Measurements from ENCODE around the gene PRADC1.

Gene PRADC1

GRCh38 chr2:73246850-73247249, 13.8 kb upstream of the PRADC1 start:
- no peak for TF ChIP-seq CTCF (IDR thresholded peaks at IDR 0.05; ENCODE audit: insufficient read depth, low read depth, low read length, missing control alignments)
- H3K4me3 ChIP-seq (ENCODE audit: low read depth, low read length) = no peak overlapping the region
- no peak for DNase-seq (ENCODE audit: low read depth)

- H3K4me3 ChIP-seq (ENCODE audit: low read depth, low read length) = no peak overlapping the region
- TF ChIP-seq CTCF (IDR thresholded peaks at IDR 0.05; ENCODE audit: insufficient read depth, low read depth, low read length, missing control alignments) = no peak
- DNase-seq (ENCODE audit: low read depth) = no peak
Observed at GRCh38 chr2:73244580-73244979, 11.5 kb upstream of the PRADC1 start.

GRCh38 chr2:73243884-73244570, 11.0 kb upstream of the PRADC1 start:
- no peak for DNase-seq (ENCODE audit: low read depth)
- no peak for TF ChIP-seq CTCF (IDR thresholded peaks at IDR 0.05; ENCODE audit: insufficient read depth, low read depth, low read length, missing control alignments)
- H3K4me3 ChIP-seq (ENCODE audit: low read depth, low read length) = no peak overlapping the region

- TF ChIP-seq CTCF (IDR thresholded peaks at IDR 0.05; ENCODE audit: insufficient read depth, low read depth, low read length, missing control alignments) = no peak
- DNase-seq (ENCODE audit: low read depth) = no peak
- no peak overlapping the region for H3K4me3 ChIP-seq (ENCODE audit: low read depth, low read length)
Observed at GRCh38 chr2:73239776-73240175, 6.7 kb upstream of the PRADC1 start.

- no peak for DNase-seq (ENCODE audit: low read depth)
- H3K4me3 ChIP-seq (ENCODE audit: low read depth, low read length) = no peak overlapping the region
- TF ChIP-seq CTCF (IDR thresholded peaks at IDR 0.05; ENCODE audit: insufficient read depth, low read depth, low read length, missing control alignments) = no peak
Observed at GRCh38 chr2:73238976-73239375, 5.9 kb upstream of the PRADC1 start.

GRCh38 chr2:73238149-73238548, 5.1 kb upstream of the PRADC1 start:
- TF ChIP-seq CTCF (IDR thresholded peaks at IDR 0.05; ENCODE audit: insufficient read depth, low read depth, low read length, missing control alignments) = no peak
- no peak for DNase-seq (ENCODE audit: low read depth)

GRCh38 chr2:73237168-73237567, 4.1 kb upstream of the PRADC1 start:
- DNase-seq (ENCODE audit: low read depth) = no peak
- no peak overlapping the region for H3K4me3 ChIP-seq (ENCODE audit: low read depth, low read length)
- TF ChIP-seq CTCF (IDR thresholded peaks at IDR 0.05; ENCODE audit: insufficient read depth, low read depth, low read length, missing control alignments) = no peak

More at GRCh38 chr2:73238149-73238548, 5.1 kb upstream of the PRADC1 start:
- H3K4me3 ChIP-seq (ENCODE audit: low read depth, low read length) = no peak overlapping the region
